ENCODE data around the gene ABCG1.

GRCh38 chr21:42305707-42306147 is 86.8 kb downstream of the ABCG1 start:
- TF ChIP-seq CTCF (IDR thresholded peaks at IDR 0.05) (no peak), EZH2phosphoT487 (IDR thresholded peaks at IDR 0.05) (no peak), EZH2 (IDR thresholded peaks at IDR 0.05) (no peak)
